Nephron (organoid): Measurements from ENCODE around the gene RMP24.

Experiments used
- H3K27ac Mint-ChIP-seq, 3 experiments: 2 replicates each; pipeline ENCODE4 v1.8.0; 2020; ENCODE audit warnings: mixed read lengths in 3 of 3, mild to moderate bottlenecking in 2 of 3, moderate library complexity in 1 of 3
- H3K27me3 Mint-ChIP-seq: 2 replicates; pipeline ENCODE4 v1.8.0; 2021; ENCODE audit warnings: low read depth, mild to moderate bottlenecking, moderate library complexity, mixed read lengths
- H3K36me3 Mint-ChIP-seq: 2 replicates; pipeline ENCODE4 v1.8.0; 2020; ENCODE audit warnings: low read depth, mixed read lengths
- H3K4me1 Mint-ChIP-seq: 2 replicates; pipeline ENCODE4 v1.8.0; 2020; ENCODE audit warnings: mixed read lengths
- H3K4me3 Mint-ChIP-seq, 3 experiments: 2 replicates each; pipeline ENCODE4 v1.8.0; 2020; ENCODE audit warnings: mild to moderate bottlenecking in 3 of 3, mixed read lengths in 3 of 3, moderate library complexity in 2 of 3
- H3K9me3 Mint-ChIP-seq: 2 replicates; pipeline ENCODE4 v1.8.0; 2020; ENCODE audit warnings: mixed read lengths
- TF ChIP-seq, protein P1 (sequence below), 3 experiments: fragments of 200-600 bp; sonication (generic); IDR thresholded peaks; one replicate each; pipeline ENCODE4 v1.5.0; 2021; ENCODE audit warnings: antibody characterized with exemption in 3 of 3; ENCODE audit not compliant: unreplicated experiment in 3 of 3

The RMP24 gene

DNA sequence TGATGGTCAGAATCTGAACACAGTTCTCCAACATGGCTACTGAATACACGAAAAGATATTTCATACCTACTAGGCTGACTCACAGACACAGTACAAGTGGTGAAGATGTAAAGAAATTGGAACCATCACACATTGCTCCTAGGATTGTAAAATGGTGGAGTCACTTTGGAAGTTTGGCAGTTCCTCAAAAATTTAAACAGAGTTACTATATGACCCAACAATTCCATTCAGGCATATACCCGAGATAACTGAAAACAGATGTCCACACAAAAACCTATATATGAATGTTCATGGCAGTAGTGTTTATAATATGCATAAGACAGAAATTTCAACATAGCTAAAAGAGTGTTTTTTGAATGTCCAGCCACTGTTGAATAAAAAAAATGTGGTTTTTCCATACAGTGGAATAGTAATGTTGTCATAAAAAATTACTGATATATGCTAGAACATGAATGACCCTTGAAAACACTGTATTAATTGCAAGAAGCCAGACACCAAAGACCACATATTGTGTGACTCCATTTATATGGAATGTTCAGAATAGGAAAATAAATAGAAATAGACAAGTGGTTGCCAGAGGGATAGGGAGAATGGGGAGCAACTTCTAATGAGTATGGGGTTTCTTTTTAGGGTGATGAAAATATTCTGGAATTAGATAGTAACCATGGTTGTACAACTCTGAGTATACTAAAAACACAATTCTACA lies 10.1 kb downstream of the RMP24 start:
- H3K4me1 Mint-ChIP-seq, result no peaks in the 10 kb centered on the region
- H3K27me3 Mint-ChIP-seq, result no peaks in the 10 kb centered on the region
- no peak overlapping the region for H3K4me3 Mint-ChIP-seq
- H3K9me3 Mint-ChIP-seq, result no peaks in the 10 kb centered on the region
- peaks cover 63% of the 10 kb centered on the region for H3K36me3 Mint-ChIP-seq
- H3K27ac Mint-ChIP-seq, result no peak overlapping the region
- TF ChIP-seq, protein P1, sequence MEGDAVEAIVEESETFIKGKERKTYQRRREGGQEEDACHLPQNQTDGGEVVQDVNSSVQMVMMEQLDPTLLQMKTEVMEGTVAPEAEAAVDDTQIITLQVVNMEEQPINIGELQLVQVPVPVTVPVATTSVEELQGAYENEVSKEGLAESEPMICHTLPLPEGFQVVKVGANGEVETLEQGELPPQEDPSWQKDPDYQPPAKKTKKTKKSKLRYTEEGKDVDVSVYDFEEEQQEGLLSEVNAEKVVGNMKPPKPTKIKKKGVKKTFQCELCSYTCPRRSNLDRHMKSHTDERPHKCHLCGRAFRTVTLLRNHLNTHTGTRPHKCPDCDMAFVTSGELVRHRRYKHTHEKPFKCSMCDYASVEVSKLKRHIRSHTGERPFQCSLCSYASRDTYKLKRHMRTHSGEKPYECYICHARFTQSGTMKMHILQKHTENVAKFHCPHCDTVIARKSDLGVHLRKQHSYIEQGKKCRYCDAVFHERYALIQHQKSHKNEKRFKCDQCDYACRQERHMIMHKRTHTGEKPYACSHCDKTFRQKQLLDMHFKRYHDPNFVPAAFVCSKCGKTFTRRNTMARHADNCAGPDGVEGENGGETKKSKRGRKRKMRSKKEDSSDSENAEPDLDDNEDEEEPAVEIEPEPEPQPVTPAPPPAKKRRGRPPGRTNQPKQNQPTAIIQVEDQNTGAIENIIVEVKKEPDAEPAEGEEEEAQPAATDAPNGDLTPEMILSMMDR (IDR thresholded peaks at IDR 0.05; ENCODE audit: unreplicated experiment in 3 of 3), result no peak

DNA sequence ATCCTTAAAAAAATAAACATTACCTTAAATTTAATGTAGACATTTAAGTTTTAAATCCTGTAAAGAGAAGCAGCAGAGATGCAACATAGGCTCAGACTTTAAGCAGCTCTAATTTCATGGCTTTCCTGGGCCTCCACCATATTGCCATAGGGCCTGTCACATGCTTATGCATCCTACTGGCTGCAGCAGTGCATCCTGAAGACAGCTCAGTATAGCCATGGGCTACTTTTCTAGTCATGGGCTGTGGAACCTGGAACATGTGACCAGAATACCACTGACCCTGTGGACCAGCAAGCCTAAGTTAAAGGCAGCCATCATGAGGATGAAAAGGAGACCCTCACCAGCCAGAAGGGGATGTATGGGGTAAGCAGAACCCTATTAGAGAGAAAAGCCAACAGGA lies 10.7 kb downstream of the RMP24 start:
- Mint-ChIP-seq H3K4me3 (no peak overlapping the region), H3K27ac (no peak overlapping the region), H3K9me3 (no peaks in the 10 kb centered on the region), H3K4me1 (no peaks in the 10 kb centered on the region), H3K36me3 (peaks cover 60% of the 10 kb centered on the region), H3K27me3 (no peaks in the 10 kb centered on the region)
- TF ChIP-seq, protein P1 (IDR thresholded peaks at IDR 0.05; ENCODE audit: unreplicated experiment in 3 of 3), result no peak

DNA sequence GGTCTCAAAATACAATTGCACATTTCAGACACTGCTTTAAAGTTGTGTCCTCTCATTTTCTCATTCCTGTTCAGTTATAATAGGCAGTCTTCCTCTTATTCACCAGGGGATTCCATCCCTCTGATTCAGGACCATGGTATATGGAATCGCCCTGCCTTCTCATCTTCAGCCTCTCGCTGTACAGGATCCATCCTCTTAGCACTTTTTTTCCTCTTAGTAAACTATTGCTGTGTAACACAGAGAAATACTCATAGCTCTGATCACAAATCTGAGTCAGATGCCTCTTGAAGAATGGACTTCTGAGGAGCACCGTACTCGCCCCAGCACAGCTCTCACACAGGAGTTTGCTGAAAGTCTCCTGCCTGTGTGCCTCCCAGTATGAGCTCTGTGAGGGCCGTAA lies 11.3 kb downstream of the RMP24 start:
- Mint-ChIP-seq H3K36me3 (peaks cover 56% of the 10 kb centered on the region), H3K27me3 (no peaks in the 10 kb centered on the region), H3K4me3 (no peak overlapping the region), H3K4me1 (no peaks in the 10 kb centered on the region), H3K9me3 (no peaks in the 10 kb centered on the region), H3K27ac (no peak overlapping the region)
- TF ChIP-seq, protein P1 (IDR thresholded peaks at IDR 0.05; ENCODE audit: unreplicated experiment in 3 of 3), result no peak

DNA sequence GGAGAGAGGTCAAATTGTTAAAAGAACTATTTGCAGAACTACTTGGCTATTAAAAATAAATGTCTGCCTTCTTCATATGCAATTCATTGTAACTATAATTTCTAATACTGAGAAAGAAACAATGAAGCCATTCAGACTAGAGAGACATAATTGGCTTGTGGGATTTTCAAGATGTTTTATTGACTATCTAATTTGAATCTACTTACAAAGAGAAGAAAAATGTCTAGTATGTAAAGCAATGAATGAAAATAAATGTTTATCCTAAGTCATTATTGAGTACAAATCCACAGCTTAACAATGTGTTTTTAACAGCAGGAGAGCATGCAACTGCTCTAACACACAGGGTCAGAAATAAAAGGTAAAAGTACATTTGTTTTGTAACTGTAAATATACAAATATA lies 19.2 kb downstream of the RMP24 start:
- Mint-ChIP-seq H3K27me3 (no peaks in the 10 kb centered on the region), H3K4me3 (no peak overlapping the region), H3K36me3 (peaks cover 18% of the 10 kb centered on the region), H3K9me3 (no peaks in the 10 kb centered on the region), H3K27ac (no peak overlapping the region), H3K4me1 (no peaks in the 10 kb centered on the region)
- TF ChIP-seq, protein P1 (IDR thresholded peaks at IDR 0.05; ENCODE audit: unreplicated experiment in 3 of 3), result no peak

DNA sequence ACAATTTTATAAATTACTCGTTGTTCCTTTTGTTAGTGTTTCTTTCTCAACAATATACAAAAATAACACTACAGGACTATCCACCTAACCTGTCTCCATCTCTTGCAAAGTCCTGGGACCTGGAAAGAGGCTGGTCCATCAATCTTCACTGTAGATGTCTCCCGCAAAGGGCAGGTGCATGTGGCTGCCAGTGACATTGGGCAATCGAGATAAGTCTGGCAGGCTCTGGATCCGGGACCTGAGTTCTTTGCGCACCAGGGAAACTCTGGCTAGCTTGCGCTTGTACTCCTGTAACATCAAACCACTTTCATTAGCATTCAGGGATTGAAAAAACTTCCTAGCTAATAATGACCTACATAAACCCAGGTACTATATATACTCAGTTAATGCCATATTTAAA lies 20.5 kb downstream of the RMP24 start:
- Mint-ChIP-seq H3K36me3 (peaks cover 12% of the 10 kb centered on the region), H3K27ac (no peak overlapping the region), H3K4me1 (no peaks in the 10 kb centered on the region), H3K4me3 (no peak overlapping the region), H3K27me3 (no peaks in the 10 kb centered on the region), H3K9me3 (no peaks in the 10 kb centered on the region)
- TF ChIP-seq, protein P1 (IDR thresholded peaks at IDR 0.05; ENCODE audit: unreplicated experiment in 3 of 3), result no peak

DNA sequence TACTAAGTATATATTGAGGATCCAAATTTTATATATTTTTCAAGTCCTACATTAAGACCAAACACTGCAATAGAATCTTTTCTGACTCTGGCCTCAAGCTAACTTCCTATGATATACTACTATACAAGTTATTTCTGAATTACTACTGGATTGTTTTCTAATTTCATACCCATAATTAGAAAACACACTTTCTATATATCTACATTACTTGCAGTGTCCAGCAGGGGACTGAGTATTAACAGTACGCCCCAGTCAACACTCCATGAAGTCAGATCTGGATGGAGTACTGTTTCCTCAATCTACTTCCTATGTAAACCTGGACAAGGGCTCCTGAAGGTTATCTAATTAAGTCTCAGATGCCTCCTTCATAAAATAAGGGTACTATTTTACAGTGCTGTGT lies 26.5 kb downstream of the RMP24 start:
- Mint-ChIP-seq H3K9me3 (no peaks in the 10 kb centered on the region), H3K4me3 (no peak overlapping the region), H3K27me3 (no peaks in the 10 kb centered on the region), H3K4me1 (no peaks in the 10 kb centered on the region), H3K36me3 (no peaks in the 10 kb centered on the region), H3K27ac (no peak overlapping the region)
- TF ChIP-seq, protein P1 (IDR thresholded peaks at IDR 0.05; ENCODE audit: unreplicated experiment in 3 of 3), result peak; percentile 17 to 34 (median 30)
